ENCODE measurements around the gene SIRT3. TPM values are rescaled to one million over a fixed set of nuclear protein-coding genes. Genes with fewer than 3 reads are reported as not detected.
"Not testable (repeated sequence)": the region's sequence is repeated elsewhere in the genome, so short reads cannot be mapped to it uniquely, and the experiment has no call there.

SIRT3 gene
- total RNA-seq, 4 donors from 2014 or later = 12.6 to 18.4 (median 14.2) TPM

- intact Hi-C loops (cut with DNase I; ENCODE audit: low total_unique reads) = no loop called here
- DNase-seq (ENCODE audit: low spot score in 2 of 2) = no peak
- 54 to 55% methylated on average over 1 of the region's 1 CpG for WGBS, 2 donors
- no peak overlapping the region for H3K4me3 ChIP-seq (ENCODE audit: low read depth, poor library complexity, severe bottlenecking)
- TF ChIP-seq CTCF (IDR thresholded peaks at IDR 0.05) (no peak), POLR2A (IDR thresholded peaks at IDR 0.05) (no peak)
Observed at GRCh38 chr11:240315-240714, 4.2 kb upstream of the SIRT3 start.

- WGBS, 2 donors = 86 to 87% methylated on average over 7 of the region's 7 CpGs
- DNase-seq (ENCODE audit: low spot score in 2 of 2) = peak in 1 of 2 donors; percentile 60
- intact Hi-C loops (cut with DNase I; ENCODE audit: low total_unique reads); H3K4me3 ChIP-seq (ENCODE audit: low read depth, poor library complexity, severe bottlenecking): not testable (repeated sequence)
Observed at GRCh38 chr11:238346-238745, 2.2 kb upstream of the SIRT3 start.

GRCh38 chr11:236774-237767, 929 bp upstream of the SIRT3 start, which contains the start of gene PSMD13:
Gene PSMD13, plus strand, starts transcription at chr11:236976. Its CDS starts 74 bp downstream, at chr11:237050.
- 2% methylated on average over 52 to 62 of the region's 62 CpGs for WGBS, 2 donors
- TF ChIP-seq CTCF (IDR thresholded peaks at IDR 0.05) (no peak), POLR2A (IDR thresholded peaks at IDR 0.05) (no peak)
- peak; percentile 75 to 96 for DNase-seq (ENCODE audit: low spot score in 2 of 2)
- intact Hi-C loops (cut with DNase I; ENCODE audit: low total_unique reads) = no loop called here
- H3K4me3 ChIP-seq (ENCODE audit: low read depth, poor library complexity, severe bottlenecking) = peak within 1 kb of the TSS; percentile 92

GRCh38 chr11:235609-235996, 539 bp downstream of the SIRT3 start:
- no peak for DNase-seq (ENCODE audit: low spot score in 2 of 2)
- 2 to 3% methylated on average over 13 of the region's 13 CpGs for WGBS, 2 donors
- peak overlapping the region; percentile 63 for H3K4me3 ChIP-seq (ENCODE audit: low read depth, poor library complexity, severe bottlenecking)
- TF ChIP-seq POLR2A (IDR thresholded peaks at IDR 0.05) (no peak), CTCF (IDR thresholded peaks at IDR 0.05) (no peak)
- intact Hi-C loops (cut with DNase I; ENCODE audit: low total_unique reads) = no loop called here

- 77 to 87% methylated on average over 8 of the region's 8 CpGs for WGBS, 2 donors
- intact Hi-C loops (cut with DNase I; ENCODE audit: low total_unique reads) = no loop called here
- TF ChIP-seq POLR2A (IDR thresholded peaks at IDR 0.05) (no peak), CTCF (IDR thresholded peaks at IDR 0.05) (no peak)
- no peak overlapping the region for H3K4me3 ChIP-seq (ENCODE audit: low read depth, poor library complexity, severe bottlenecking)
- DNase-seq (ENCODE audit: low spot score in 2 of 2) = peak in 1 of 2 donors; percentile 80
Observed at GRCh38 chr11:235180-235579, 962 bp downstream of the SIRT3 start.

GRCh38 chr11:232783-233565, 3.2 kb downstream of the SIRT3 start:
- no peak for TF ChIP-seq POLR2A (IDR thresholded peaks at IDR 0.05)
- TF ChIP-seq CTCF (IDR thresholded peaks at IDR 0.05) = no peak
- 82 to 87% methylated on average over 20 of the region's 20 CpGs for WGBS, 2 donors
- H3K4me3 ChIP-seq (ENCODE audit: low read depth, poor library complexity, severe bottlenecking) = no peak overlapping the region
- peak in 1 of 2 donors; percentile 62 for DNase-seq (ENCODE audit: low spot score in 2 of 2)
- intact Hi-C loops (cut with DNase I; ENCODE audit: low total_unique reads) = no loop called here
